OCI-LY1 (cell line): ENCODE results near the gene KATNAL1.

Experiments
- CTCF ChIP-seq: fragments of 200-600 bp; sonication (generic), shearing (Covaris generic); IDR thresholded peaks from 2 replicates; pipeline ENCODE4 v1.5.1; 2017; ENCODE audit warnings: mild to moderate bottlenecking, antibody characterized with exemption, low read length, moderate library complexity, mixed read lengths
- EZH2 ChIP-seq: fragments of 200-600 bp; sonication (generic), shearing (Covaris generic); IDR thresholded peaks from 2 replicates; pipeline ENCODE4 v1.8.0; 2017; ENCODE audit warnings: borderline replicate concordance, mixed run types, mild to moderate bottlenecking, antibody characterized with exemption, low read length, moderate library complexity, mixed read lengths

- no peak for TF ChIP-seq CTCF
- no peak for TF ChIP-seq EZH2
Measured at GRCh38 chr13:30159446-30159839, 147.9 kb downstream of the KATNAL1 start.
